Thoracic aorta (tissue), 2 donors: ENCODE results near the gene ANKFN1. TPM values are rescaled to one million over a fixed set of nuclear protein-coding genes. Genes with fewer than 3 reads are reported as not detected.

Experiments
- ATAC-seq: fragments of 150-250 bp; one replicate; pipeline ENCODE4 v1.8.0; 2017; ENCODE audit warnings: low read depth; ENCODE audit not compliant: insufficient number of reproducible peaks, low FRiP score
- DNase-seq: peaks from one replicate; pipeline ENCODE4 v3.0.0-alpha.2; 2020; ENCODE audit warnings: low spot score
- H3K27ac ChIP-seq, 2 donors: fragments of 200-600 bp; sonication (generic); 1 replicate in 1 of 2; 2 replicates in 1 of 2; pipeline ENCODE4 v1.5.1; 2016; ENCODE audit warnings: mild to moderate bottlenecking in 2 of 2, moderate library complexity in 2 of 2
- H3K27me3 ChIP-seq: fragments of 200-600 bp; sonication (generic); replicated peaks from 2 replicates; pipeline ENCODE4 v1.6.0; 2016; ENCODE audit warnings: mild to moderate bottlenecking; ENCODE audit not compliant: insufficient read depth
- H3K36me3 ChIP-seq: fragments of 200-600 bp; sonication (generic); one replicate; pipeline ENCODE4 v1.5.1; 2016
- H3K4me1 ChIP-seq, 2 donors: fragments of 200-600 bp; sonication (generic); 1 replicate in 1 of 2; 2 replicates in 1 of 2; pipeline versions ENCODE4 v1.5.1 to v1.6.0; 2016; ENCODE audit warnings: low read depth in 2 of 2, mild to moderate bottlenecking in 1 of 2; ENCODE audit not compliant: control insufficient read depth in 1 of 2
- H3K4me3 ChIP-seq: fragments of 200-600 bp; sonication (generic); 2 replicates; pipeline ENCODE4 v1.5.1; 2016; ENCODE audit warnings: mild to moderate bottlenecking
- H3K9me3 ChIP-seq: fragments of 200-600 bp; sonication (generic); 2 replicates; pipeline ENCODE4 v1.5.1; 2016
- total RNA-seq, 2 donors: library from RNA; depleted of rRNA; stranded (reverse); fragments of >200 nt; gene quantifications; one replicate each; pipeline versions ENCODE4 v1.1.0 to v1.2.3, GENCODE V29; 2016
- TF ChIP-seq, protein P1 (sequence below): fragments of 200-600 bp; sonication (generic); IDR thresholded peaks from one replicate; pipeline ENCODE4 v1.5.1; 2019; ENCODE audit warnings: antibody characterized with exemption

Gene ANKFN1
- total RNA-seq, 2 donors from 2014 or later: 0.68 TPM; not detected in 1

DNA sequence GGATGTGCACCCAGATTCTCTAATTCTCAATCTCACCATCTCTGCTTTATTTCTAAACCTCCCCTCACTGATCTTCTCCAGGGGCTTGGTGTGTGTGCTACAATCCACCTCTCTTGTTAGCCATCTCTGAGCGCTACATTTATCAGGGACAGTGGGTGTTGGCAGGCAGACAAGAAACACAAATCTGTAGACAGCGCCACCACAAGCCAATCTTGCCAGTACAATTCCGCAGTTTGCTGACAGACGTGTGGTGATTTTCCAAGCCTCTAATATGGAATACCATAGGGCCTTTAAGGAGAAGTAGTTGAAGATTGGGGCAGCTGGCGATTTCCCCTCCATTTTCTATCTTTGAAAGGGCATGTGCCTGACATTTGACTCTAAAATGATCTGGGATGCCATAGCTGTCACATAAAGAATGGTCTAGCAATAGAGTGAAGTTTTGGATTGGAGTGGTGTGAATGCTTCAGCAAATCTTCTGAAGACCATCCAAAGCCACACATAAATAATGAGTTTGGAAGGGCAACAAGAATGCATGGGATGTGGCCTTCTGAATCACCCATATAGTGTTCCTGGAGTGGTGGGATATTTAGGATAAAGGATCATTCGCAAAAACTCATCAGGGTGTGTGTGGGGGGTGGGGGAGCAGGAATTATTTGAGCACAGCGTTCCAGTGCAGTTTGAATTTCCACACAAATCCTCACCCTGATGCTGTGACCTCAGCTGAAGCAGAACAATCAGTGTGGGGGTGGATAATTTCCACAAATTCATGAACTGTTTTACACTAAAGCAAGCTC, 12.0 kb upstream of the ANKFN1 start:
- no peaks in the 10 kb centered on the region for H3K4me1 ChIP-seq
- H3K4me3 ChIP-seq: no peak overlapping the region
- no peak for DNase-seq
- ATAC-seq: no peak
- H3K27me3 ChIP-seq: no peaks in the 10 kb centered on the region
- TF ChIP-seq, protein P1, sequence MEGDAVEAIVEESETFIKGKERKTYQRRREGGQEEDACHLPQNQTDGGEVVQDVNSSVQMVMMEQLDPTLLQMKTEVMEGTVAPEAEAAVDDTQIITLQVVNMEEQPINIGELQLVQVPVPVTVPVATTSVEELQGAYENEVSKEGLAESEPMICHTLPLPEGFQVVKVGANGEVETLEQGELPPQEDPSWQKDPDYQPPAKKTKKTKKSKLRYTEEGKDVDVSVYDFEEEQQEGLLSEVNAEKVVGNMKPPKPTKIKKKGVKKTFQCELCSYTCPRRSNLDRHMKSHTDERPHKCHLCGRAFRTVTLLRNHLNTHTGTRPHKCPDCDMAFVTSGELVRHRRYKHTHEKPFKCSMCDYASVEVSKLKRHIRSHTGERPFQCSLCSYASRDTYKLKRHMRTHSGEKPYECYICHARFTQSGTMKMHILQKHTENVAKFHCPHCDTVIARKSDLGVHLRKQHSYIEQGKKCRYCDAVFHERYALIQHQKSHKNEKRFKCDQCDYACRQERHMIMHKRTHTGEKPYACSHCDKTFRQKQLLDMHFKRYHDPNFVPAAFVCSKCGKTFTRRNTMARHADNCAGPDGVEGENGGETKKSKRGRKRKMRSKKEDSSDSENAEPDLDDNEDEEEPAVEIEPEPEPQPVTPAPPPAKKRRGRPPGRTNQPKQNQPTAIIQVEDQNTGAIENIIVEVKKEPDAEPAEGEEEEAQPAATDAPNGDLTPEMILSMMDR: no peak
- H3K36me3 ChIP-seq: no peaks in the 10 kb centered on the region
- H3K9me3 ChIP-seq: no peaks in the 10 kb centered on the region
- no peak overlapping the region for H3K27ac ChIP-seq

DNA sequence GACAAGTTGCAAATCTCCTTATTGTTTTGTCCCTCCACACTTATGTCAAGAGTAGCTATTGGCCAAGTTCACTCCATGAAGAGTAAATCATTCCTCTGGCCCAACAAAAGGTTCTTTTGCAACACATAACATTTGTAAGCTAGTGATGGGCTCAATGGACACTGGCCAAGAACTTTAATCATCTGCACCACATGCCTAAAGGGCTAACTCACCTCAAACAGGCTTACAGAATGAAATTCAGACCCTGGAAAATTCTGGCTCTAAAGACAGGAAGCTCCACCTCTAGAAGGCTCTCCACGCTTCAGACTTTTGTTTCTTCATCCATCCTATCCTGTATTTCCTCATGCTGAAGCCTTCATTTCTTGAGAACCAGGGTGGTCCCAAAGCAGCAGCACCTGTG, 10.9 kb upstream of the ANKFN1 start:
- H3K36me3 ChIP-seq: no peaks in the 10 kb centered on the region
- ATAC-seq (no peak), DNase-seq (no peak)
- no peak overlapping the region for H3K4me3 ChIP-seq
- no peaks in the 10 kb centered on the region for H3K27me3 ChIP-seq
- H3K27ac ChIP-seq: no peak overlapping the region
- H3K4me1 ChIP-seq: no peaks in the 10 kb centered on the region
- H3K9me3 ChIP-seq: no peaks in the 10 kb centered on the region
- TF ChIP-seq, protein P1: no peak

DNA sequence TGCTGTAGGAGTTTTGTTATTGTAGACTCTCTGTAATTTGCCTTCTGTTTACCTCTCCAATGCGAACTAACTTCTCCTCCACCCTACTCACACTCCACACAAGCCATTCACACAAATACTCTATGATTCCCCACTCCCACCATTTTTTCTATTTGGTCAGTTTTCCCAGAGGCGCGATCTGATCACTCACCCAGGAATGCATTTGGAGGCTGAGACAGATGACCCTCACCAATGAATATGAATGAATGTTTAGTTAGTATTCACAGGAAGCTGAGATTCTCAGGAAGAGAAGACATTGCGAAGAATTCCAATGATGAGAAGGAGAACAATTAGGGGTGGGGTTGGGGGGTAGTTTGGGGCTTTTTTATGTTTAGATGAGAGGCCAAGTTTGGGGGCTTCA, 10.5 kb upstream of the ANKFN1 start:
- Histone ChIP-seq H3K4me3 (no peak overlapping the region), H3K4me1 (no peaks in the 10 kb centered on the region), H3K36me3 (no peaks in the 10 kb centered on the region), H3K27me3 (no peaks in the 10 kb centered on the region), H3K27ac (no peak overlapping the region), H3K9me3 (no peaks in the 10 kb centered on the region)
- no peak for ATAC-seq
- no peak for DNase-seq
- TF ChIP-seq, protein P1: no peak

DNA sequence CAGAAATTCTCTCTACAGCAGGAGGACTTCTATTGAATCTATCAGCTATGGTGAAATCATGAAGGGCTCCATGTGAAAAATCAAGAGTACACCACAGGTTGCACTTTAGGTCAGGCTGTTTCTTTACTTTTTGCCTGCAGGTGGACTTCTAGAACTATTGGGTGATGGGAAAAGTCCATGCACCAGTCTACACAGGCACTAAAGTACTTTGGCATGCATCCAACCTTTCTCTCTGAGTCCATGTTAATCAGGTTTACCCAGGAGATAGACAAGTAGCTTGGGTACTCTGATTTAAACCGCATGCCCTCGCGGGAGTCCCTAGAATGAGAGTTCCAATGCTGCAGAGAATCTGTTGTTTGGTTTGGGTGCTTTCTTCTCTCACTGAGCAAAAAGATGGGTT, 9.1 kb upstream of the ANKFN1 start:
- Histone ChIP-seq H3K27ac (no peak overlapping the region), H3K4me1 (no peaks in the 10 kb centered on the region), H3K4me3 (no peak overlapping the region), H3K9me3 (no peaks in the 10 kb centered on the region), H3K27me3 (no peaks in the 10 kb centered on the region), H3K36me3 (no peaks in the 10 kb centered on the region)
- ATAC-seq (no peak), DNase-seq (no peak)
- TF ChIP-seq, protein P1: no peak

DNA sequence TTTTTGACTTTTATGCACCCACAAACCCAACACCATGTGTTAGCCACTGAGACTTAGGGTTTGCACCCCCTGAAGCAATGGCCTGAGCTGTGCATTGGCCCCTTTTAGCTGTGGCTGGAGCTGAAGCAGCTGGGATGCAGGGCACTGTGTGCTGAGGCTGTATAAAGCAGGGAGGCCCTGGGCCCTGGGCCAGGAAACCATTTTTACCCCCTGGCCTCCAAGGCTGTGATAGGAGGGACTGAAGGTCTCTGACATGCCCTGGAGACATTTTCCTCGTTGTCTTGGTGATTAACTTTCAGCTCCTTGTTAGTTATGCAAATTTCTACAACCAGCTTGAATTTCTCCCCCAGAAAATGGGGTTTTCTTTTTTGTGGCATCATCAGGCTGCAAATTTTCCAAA, 6.7 kb upstream of the ANKFN1 start:
- no peak for DNase-seq
- H3K4me3 ChIP-seq: no peak overlapping the region

More for the DNA sequence above, 6.7 kb upstream of the ANKFN1 start:
- TF ChIP-seq, protein P1: no peak
- Histone ChIP-seq H3K4me1 (no peaks in the 10 kb centered on the region), H3K36me3 (no peaks in the 10 kb centered on the region), H3K9me3 (no peaks in the 10 kb centered on the region), H3K27ac (no peak overlapping the region), H3K27me3 (no peaks in the 10 kb centered on the region)
- no peak for ATAC-seq
